HCT116 (cell line): Measurements from ENCODE around the gene BCO2. TPM values are rescaled to one million over a fixed set of nuclear protein-coding genes. Genes with fewer than 3 reads are reported as not detected.

ENCODE experiments used
- ATAC-seq: fragments of 200-7000 bp; cut with Tn5 transposase; 2 replicates; pipeline ENCODE4 v1.9.1; 2020; ENCODE audit warnings: mild to moderate bottlenecking, moderate library complexity
- BruUV-seq: library from RNA; stranded (reverse); fragments of 400-500 nt; replicated peaks from 2 replicates; lab custom pipeline; 2021; lab: Mats Ljungman, UMichigan
- CTCF ChIA-PET: fragments of 300-600 bp; sonication (Branson Sonifier 250); formaldehyde crosslinking; loops from one replicate; lab custom pipeline; 2021; ENCODE audit warnings: antibody characterized with exemption; lab: Charles Lee
- POLR2A ChIA-PET: fragments of 300-600, 350-600 bp; sonication (Branson Sonifier 250); formaldehyde crosslinking; loops from one replicate; lab custom pipeline; 2021; ENCODE audit warnings: antibody characterized with exemption; lab: Charles Lee
- RAD21 ChIA-PET, 2 experiments: fragments of 300-600 bp; sonication (Branson Sonifier 250); formaldehyde crosslinking; loops; one replicate each; lab custom pipeline; 2023; ENCODE audit warnings: low total read pairs in 2 of 2; ENCODE audit not compliant: uncharacterized antibody in 2 of 2, unreplicated experiment in 2 of 2, low non-redundant PET in 1 of 2; lab: Charles Lee
- DNase-seq: peaks from one replicate; pipeline ENCODE4 v3.0.0-alpha.2; 2010; ENCODE audit warnings: low read depth, low spot score
- H2AFZ ChIP-seq: fragments of 200-600 bp; shearing (Covaris generic), sonication (generic); 2 replicates; pipeline ENCODE4 v1.6.1; 2017; ENCODE audit warnings: low read depth, mixed run types, mixed read lengths, antibody characterized with exemption, low read length; ENCODE audit not compliant: poor library complexity, severe bottlenecking
- H3K27ac ChIP-seq: 2 replicates; pipeline ENCODE4 v1.5.1; 2012; ENCODE audit warnings: low read depth, low read length
- H3K27me3 ChIP-seq: fragments of 200-600 bp; sonication (generic); 2 replicates; pipeline ENCODE4 v1.6.1; 2016; ENCODE audit warnings: mixed run types, low read length, mixed read lengths; ENCODE audit not compliant: insufficient read depth
- H3K36me3 ChIP-seq, 2 experiments: fragments of 200-500 bp in 1 of 2; fragments of 200-600 bp in 1 of 2; sonication (Bioruptor generic) in 1 of 2; sonication (generic) in 1 of 2; 2 replicates each; pipeline versions ENCODE4 v1.5.1 to v1.6.1; 2014 to 2016; ENCODE audit warnings: low read length in 2 of 2, inconsistent platforms in 1 of 2, mixed read lengths in 1 of 2, mixed run types in 1 of 2; ENCODE audit not compliant: insufficient read depth in 2 of 2, control insufficient read depth in 1 of 2
- H3K4me1 ChIP-seq, 2 experiments: fragments of 200-600 bp in 1 of 2; sonication (generic) in 1 of 2; 2 replicates each; pipeline versions ENCODE4 v1.5.1 to v1.6.1; 2012 to 2017; ENCODE audit warnings: low read length in 2 of 2, inconsistent platforms in 1 of 2, mild to moderate bottlenecking in 1 of 2, mixed read lengths in 1 of 2, mixed run types in 1 of 2, moderate library complexity in 1 of 2; ENCODE audit not compliant: insufficient read depth in 2 of 2, control insufficient read depth in 1 of 2
- H3K4me2 ChIP-seq: fragments of 200-600 bp; sonication (generic); 2 replicates; pipeline ENCODE4 v1.6.1; 2017; ENCODE audit warnings: mixed run types, low read length, mixed read lengths
- H3K4me3 ChIP-seq, 2 experiments: fragments of 200-600 bp in 1 of 2; sonication (generic) in 1 of 2; replicated peaks in 1 of 2; 2 replicates each; pipeline ENCODE4 v1.5.1; 2011 to 2016; ENCODE audit warnings: low read length in 2 of 2, control low read depth in 1 of 2, low read depth in 1 of 2, mild to moderate bottlenecking in 1 of 2, mixed read lengths in 1 of 2, mixed run types in 1 of 2
- H3K79me2 ChIP-seq: fragments of 200-600 bp; sonication (generic); 2 replicates; pipeline ENCODE4 v1.6.1; 2017; ENCODE audit warnings: mild to moderate bottlenecking, mixed run types, low read length, moderate library complexity, mixed read lengths; ENCODE audit not compliant: insufficient read depth
- H3K9ac ChIP-seq: fragments of 200-600 bp; sonication (generic); 2 replicates; pipeline ENCODE4 v1.6.1; 2016; ENCODE audit warnings: low read length, mixed read lengths
- H3K9me2 ChIP-seq: fragments of 200-600 bp; sonication (generic), shearing (Covaris generic); 2 replicates; pipeline ENCODE4 v1.6.1; 2017; ENCODE audit warnings: mixed run types, mild to moderate bottlenecking, moderate library complexity; ENCODE audit not compliant: insufficient read depth
- H3K9me3 ChIP-seq, 2 experiments: fragments of 200-500 bp in 1 of 2; fragments of 200-600 bp in 1 of 2; sonication (Bioruptor generic) in 1 of 2; sonication (generic) in 1 of 2; 2 replicates each; pipeline ENCODE4 v1.6.1; 2014 to 2017; ENCODE audit warnings: low read length in 2 of 2, mixed read lengths in 2 of 2, inconsistent platforms in 1 of 2, low read depth in 1 of 2, mild to moderate bottlenecking in 1 of 2, mixed run types in 1 of 2, moderate library complexity in 1 of 2; ENCODE audit not compliant: control insufficient read depth in 1 of 2, insufficient read depth in 1 of 2
- H4K20me1 ChIP-seq: fragments of 200-600 bp; sonication (generic), shearing (Covaris generic); 2 replicates; pipeline ENCODE4 v1.6.1; 2017; ENCODE audit warnings: mixed run types, mild to moderate bottlenecking, moderate library complexity; ENCODE audit not compliant: insufficient read depth
- RAD21 ChIP-seq: IDR thresholded peaks from 2 replicates; pipeline ENCODE4 v1.6.1; 2012; ENCODE audit warnings: low read depth, mild to moderate bottlenecking
- SRF ChIP-seq: IDR thresholded peaks from 2 replicates; pipeline ENCODE4 v1.6.1; 2012; ENCODE audit warnings: low read depth
- TCF7L2 ChIP-seq: IDR thresholded peaks from 2 replicates; pipeline ENCODE4 v1.7.0; 2011; ENCODE audit warnings: borderline replicate concordance, inconsistent platforms; ENCODE audit not compliant: insufficient read depth, insufficient read length; ENCODE audit errors: extremely low read depth
- ZFX ChIP-seq: fragments of 450-650 bp; IDR thresholded peaks from 2 replicates; pipeline ENCODE4 v1.6.1; 2017
- intact Hi-C: fragments of 100-400 bp; cut with micrococcal nuclease; formaldehyde crosslinking; loops from 2 replicates; pipeline ENCODE4 v1.10.0; 2022
- total RNA-seq: library from RNA; stranded (reverse); gene quantifications from one replicate; pipeline ENCODE4 v1.2.1, GENCODE V29; 2021; ENCODE audit not compliant: unreplicated experiment
- TF ChIP-seq, protein P1 (sequence below): IDR thresholded peaks from 2 replicates; pipeline ENCODE4 v1.6.1; 2012; ENCODE audit warnings: low read depth
- TF ChIP-seq, protein P2 (sequence below): IDR thresholded peaks from 2 replicates; pipeline ENCODE4 v1.6.1; 2012

The BCO2 gene
- total RNA-seq, 1 experiment from 2014 or later: 4.0 TPM

DNA sequence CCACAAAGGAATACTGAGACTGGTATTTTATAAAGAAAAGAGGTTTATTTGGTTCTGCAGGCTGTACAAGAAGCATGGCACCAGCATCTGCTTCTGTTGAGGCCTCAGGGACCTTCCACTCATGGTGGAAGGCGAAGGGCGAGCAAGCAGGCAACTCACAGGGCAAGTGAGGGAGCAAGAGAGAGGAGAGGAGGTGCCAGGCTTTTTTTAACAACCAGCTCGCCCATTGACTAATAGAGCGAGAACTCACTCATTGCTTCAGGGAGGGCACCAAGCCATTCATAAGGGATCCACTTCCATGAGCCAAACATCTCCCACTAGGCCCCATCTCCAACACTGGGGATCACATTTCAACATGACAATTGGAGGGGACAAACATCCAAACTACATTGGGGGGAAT lies 52.2 kb downstream of the BCO2 start:
- no TSS peak for BruUV-seq
- Histone ChIP-seq H3K4me2 (peak overlapping the region; percentile 83), H3K9ac (peak overlapping the region; percentile 86), H3K27ac (0 out of 2 replicates have a peak overlapping the region, but pooled peaks have one; percentile 86), H3K9me2 (no peaks in the 10 kb centered on the region), H4K20me1 (no peaks in the 10 kb centered on the region), H3K4me3 (peak overlapping the region; percentile 71 to 85), H3K27me3 (no peaks in the 10 kb centered on the region), H3K9me3 (no peaks in the 10 kb centered on the region), H3K36me3 (peaks cover 0 to 6% of the 10 kb centered on the region in 2 experiments; a peak in 2 of 4 replicates), H3K79me2 (peaks cover 48% of the 10 kb centered on the region), H3K4me1 (peaks cover 4 to 9% of the 10 kb centered on the region in 2 experiments), H2AFZ (no peak overlapping the region)
- ChIA-PET POLR2A (no interaction called here), CTCF (no interaction called here), RAD21 (no interaction called here)
- DNase-seq: no peak
- intact Hi-C loops: no loop called here
- ATAC-seq: no peak
- TF ChIP-seq, protein P1, sequence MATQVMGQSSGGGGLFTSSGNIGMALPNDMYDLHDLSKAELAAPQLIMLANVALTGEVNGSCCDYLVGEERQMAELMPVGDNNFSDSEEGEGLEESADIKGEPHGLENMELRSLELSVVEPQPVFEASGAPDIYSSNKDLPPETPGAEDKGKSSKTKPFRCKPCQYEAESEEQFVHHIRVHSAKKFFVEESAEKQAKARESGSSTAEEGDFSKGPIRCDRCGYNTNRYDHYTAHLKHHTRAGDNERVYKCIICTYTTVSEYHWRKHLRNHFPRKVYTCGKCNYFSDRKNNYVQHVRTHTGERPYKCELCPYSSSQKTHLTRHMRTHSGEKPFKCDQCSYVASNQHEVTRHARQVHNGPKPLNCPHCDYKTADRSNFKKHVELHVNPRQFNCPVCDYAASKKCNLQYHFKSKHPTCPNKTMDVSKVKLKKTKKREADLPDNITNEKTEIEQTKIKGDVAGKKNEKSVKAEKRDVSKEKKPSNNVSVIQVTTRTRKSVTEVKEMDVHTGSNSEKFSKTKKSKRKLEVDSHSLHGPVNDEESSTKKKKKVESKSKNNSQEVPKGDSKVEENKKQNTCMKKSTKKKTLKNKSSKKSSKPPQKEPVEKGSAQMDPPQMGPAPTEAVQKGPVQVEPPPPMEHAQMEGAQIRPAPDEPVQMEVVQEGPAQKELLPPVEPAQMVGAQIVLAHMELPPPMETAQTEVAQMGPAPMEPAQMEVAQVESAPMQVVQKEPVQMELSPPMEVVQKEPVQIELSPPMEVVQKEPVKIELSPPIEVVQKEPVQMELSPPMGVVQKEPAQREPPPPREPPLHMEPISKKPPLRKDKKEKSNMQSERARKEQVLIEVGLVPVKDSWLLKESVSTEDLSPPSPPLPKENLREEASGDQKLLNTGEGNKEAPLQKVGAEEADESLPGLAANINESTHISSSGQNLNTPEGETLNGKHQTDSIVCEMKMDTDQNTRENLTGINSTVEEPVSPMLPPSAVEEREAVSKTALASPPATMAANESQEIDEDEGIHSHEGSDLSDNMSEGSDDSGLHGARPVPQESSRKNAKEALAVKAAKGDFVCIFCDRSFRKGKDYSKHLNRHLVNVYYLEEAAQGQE: no peak
- TF ChIP-seq, protein P2, sequence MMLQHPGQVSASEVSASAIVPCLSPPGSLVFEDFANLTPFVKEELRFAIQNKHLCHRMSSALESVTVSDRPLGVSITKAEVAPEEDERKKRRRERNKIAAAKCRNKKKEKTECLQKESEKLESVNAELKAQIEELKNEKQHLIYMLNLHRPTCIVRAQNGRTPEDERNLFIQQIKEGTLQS: no peak
- TF ChIP-seq RAD21 (no peak), TCF7L2 (no peak), ZFX (no peak), SRF (no peak)
